ENCODE measurements around the gene UBE2O. TPM values are rescaled to one million over a fixed set of nuclear protein-coding genes. Genes with fewer than 3 reads are reported as not detected.
A peak's percentile ranks its signal among the peaks of the same experiment; 100 is the strongest.

UBE2O gene
- total RNA-seq, 1 experiment from 2014 or later, result 52.6 TPM

DNA sequence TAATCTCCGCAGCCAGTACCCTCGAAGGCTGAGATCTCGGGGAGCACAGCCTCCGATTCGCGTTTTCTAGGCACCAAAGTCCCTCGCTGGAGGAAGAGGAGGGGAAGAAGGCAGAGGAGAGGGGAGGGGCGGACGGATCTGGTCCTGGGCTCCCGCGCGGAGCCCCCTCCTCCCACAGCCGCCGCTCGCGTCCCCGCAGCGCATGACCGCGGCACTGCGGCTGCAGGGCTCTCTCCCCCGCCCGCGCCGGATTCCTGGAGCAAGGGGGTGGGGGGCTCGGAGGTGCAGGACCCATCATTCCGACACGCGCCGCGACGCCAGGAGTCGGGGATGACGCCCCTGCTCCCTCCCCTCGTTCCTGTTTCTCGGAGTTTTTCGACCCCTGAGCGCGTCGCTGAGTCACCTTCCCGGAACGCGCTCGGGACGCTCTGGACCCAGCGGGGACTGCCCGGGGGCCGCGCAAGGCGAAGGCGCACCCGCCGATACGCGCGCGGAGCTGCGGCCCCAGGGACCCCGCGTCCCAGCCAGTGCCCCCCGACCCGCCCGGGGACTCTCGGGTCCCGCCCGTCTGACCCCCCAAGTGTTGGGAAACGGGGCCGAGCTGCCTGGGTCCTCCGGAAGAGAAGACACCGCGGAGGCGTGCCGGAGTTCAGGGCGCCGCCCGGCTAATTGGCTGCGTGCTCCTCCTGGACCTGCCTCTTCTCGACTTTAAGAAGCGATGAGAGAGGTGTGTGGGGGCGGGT, 70.0 kb downstream of the UBE2O start:
- Histone ChIP-seq H3K4me1 (ENCODE audit: insufficient read depth, low read length) (0 out of 2 replicates have a peak, but pooled peaks cover 2% of the 10 kb centered on the region), H3K27me3 (ENCODE audit: insufficient read depth, low read length) (peaks cover 16% of the 10 kb centered on the region; the same call in 1 of the 2 replicates), H3T11ph (ENCODE audit: low read length) (no peak overlapping the region), H4K91ac (ENCODE audit: insufficient read length, low read depth, low read length) (no peak overlapping the region), H2BK120ac (ENCODE audit: low read depth, low read length, poor library complexity, severe bottlenecking) (no peak overlapping the region), H3K56ac (ENCODE audit: insufficient read length, low read depth, low read length) (no peak overlapping the region), H3K23me2 (ENCODE audit: insufficient read length, low read depth, low read length, poor library complexity, severe bottlenecking) (peaks cover 17% of the 10 kb centered on the region), H3K79me2 (ENCODE audit: insufficient read depth, low read length) (no peaks in the 10 kb centered on the region), H3K27ac (ENCODE audit: insufficient read length, low read depth, low read length) (no peak overlapping the region), H3K9ac (ENCODE audit: extremely low read depth, insufficient read length, low read length) (no peak overlapping the region), H4K8ac (replicated peaks; ENCODE audit: insufficient read length, low read depth, low read length) (no peak overlapping the region), H2BK12ac (ENCODE audit: insufficient read length, low read depth, low read length) (no peak overlapping the region), H3K4ac (ENCODE audit: low read depth, low read length) (no peak overlapping the region), H3K79me1 (ENCODE audit: insufficient read depth, low read depth, low read length, poor library complexity, severe bottlenecking) (no peaks in the 10 kb centered on the region), H2BK15ac (ENCODE audit: low read depth, low read length) (no peak overlapping the region), H3K18ac (ENCODE audit: insufficient read length, low read depth, low read length) (no peak overlapping the region), H2BK20ac (ENCODE audit: low read depth, low read length, poor library complexity, severe bottlenecking) (no peak overlapping the region), H3K14ac (ENCODE audit: insufficient read depth, low read length) (no peak overlapping the region), H3K9me3 (ENCODE audit: control insufficient read depth, low read depth, low read length) (no peaks in the 10 kb centered on the region), H3K23ac (ENCODE audit: insufficient read length, low read depth, low read length) (no peak overlapping the region), H2AK5ac (ENCODE audit: insufficient read length, low read length) (no peak overlapping the region), H2AFZ (ENCODE audit: low read length) (no peak overlapping the region), H4K5ac (ENCODE audit: insufficient read length, low read depth, low read length) (no peak overlapping the region), H4K20me1 (ENCODE audit: control insufficient read depth, insufficient read depth, insufficient read length) (no peaks in the 10 kb centered on the region), H2BK5ac (ENCODE audit: insufficient read length, low read length) (no peak overlapping the region), H3K4me2 (ENCODE audit: insufficient read depth, insufficient read length, low read length) (peak overlapping the region; percentile 79)
- TF ChIP-seq, protein P1, sequence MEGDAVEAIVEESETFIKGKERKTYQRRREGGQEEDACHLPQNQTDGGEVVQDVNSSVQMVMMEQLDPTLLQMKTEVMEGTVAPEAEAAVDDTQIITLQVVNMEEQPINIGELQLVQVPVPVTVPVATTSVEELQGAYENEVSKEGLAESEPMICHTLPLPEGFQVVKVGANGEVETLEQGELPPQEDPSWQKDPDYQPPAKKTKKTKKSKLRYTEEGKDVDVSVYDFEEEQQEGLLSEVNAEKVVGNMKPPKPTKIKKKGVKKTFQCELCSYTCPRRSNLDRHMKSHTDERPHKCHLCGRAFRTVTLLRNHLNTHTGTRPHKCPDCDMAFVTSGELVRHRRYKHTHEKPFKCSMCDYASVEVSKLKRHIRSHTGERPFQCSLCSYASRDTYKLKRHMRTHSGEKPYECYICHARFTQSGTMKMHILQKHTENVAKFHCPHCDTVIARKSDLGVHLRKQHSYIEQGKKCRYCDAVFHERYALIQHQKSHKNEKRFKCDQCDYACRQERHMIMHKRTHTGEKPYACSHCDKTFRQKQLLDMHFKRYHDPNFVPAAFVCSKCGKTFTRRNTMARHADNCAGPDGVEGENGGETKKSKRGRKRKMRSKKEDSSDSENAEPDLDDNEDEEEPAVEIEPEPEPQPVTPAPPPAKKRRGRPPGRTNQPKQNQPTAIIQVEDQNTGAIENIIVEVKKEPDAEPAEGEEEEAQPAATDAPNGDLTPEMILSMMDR (conservative IDR thresholded peaks at IDR 0.05), result no peak
- peak overlapping the region; percentile 81 to 96 for H3K4me3 Mint-ChIP-seq
- H3K27ac Mint-ChIP-seq, result peak overlapping the region in 1 of 3 experiments; percentile 53; a peak in 1 of 7 replicates
- no peaks in the 10 kb centered on the region for H3K9me3 Mint-ChIP-seq
- DNase-seq, result peak; percentile 86
- peaks cover 13 to 27% of the 10 kb centered on the region in 2 experiments for H3K4me1 Mint-ChIP-seq
- peaks cover 68% of the 10 kb centered on the region for H3K27me3 Mint-ChIP-seq (ENCODE audit: low read depth)
- WGBS (ENCODE audit: extremely low coverage, insufficient read length, low lambda C conversion rate), result no CpG with 5 or more reads among the region's 80 CpGs
- peaks cover 0 to 3% (median 2%) of the 10 kb centered on the region in 3 experiments; a peak in 2 of 7 replicates for H3K36me3 Mint-ChIP-seq (ENCODE audit: insufficient read depth in 1 of 3, low read depth in 3 of 3)
